ENCODE data around the gene TBXAS1.

DNA sequence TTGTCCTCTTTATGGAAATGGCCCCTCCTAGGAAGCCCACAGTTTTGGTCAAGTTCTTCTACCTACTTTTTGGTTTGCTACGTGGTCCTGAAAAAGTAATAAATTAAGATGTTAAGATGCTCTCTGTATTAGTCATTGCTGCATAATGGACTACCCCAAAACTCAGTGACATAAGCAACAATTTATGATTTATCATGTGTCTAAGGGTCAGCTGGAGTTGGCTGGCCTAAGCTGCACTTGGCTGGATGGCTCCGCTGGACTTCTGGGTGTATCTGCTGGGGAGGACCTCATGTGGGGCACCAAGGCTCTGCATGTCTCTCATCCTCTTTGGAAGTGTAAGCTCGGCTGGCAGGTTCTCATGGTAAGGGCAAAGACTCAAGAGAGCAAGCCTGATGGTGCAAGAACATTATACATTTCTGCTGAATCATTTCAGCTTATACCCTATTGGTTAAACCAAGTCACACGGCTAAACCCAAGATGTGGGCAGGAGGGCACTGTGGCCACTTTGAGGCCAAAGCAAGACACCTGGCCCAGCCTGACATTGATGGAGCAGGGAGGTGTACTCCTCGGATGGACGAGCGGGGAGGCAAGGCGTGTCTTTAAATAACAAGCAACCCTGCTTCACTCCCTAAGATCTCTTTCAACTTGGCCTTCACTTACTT lies 47.7 kb downstream of the TBXAS1 start:
- TF ChIP-seq CTCF (IDR thresholded peaks at IDR 0.05; ENCODE audit: low read depth, low read length, poor library complexity, severe bottlenecking) (no peak), EZH2phosphoT487 (IDR thresholded peaks at IDR 0.05; ENCODE audit: borderline replicate concordance, low read length) (no peak)

Data from DOHH2 (cell line).